Suprapubic skin (tissue), 4 donors: ENCODE results near the gene LHPP. TPM values are rescaled to one million over a fixed set of nuclear protein-coding genes. Genes with fewer than 3 reads are reported as not detected.

Experiments
- DNase-seq, 2 donors: peaks; one replicate each; pipeline ENCODE4 v3.0.0-alpha.2; 2019; ENCODE audit warnings: low spot score in 2 of 2
- H3K27ac ChIP-seq: fragments of 200-600 bp; sonication (generic); one replicate; pipeline ENCODE4 v1.5.1; 2019
- H3K27me3 ChIP-seq: fragments of 200-600 bp; sonication (generic); one replicate; pipeline ENCODE4 v1.5.1; 2019
- H3K36me3 ChIP-seq: fragments of 200-600 bp; sonication (generic); one replicate; pipeline ENCODE4 v1.5.1; 2019
- H3K4me1 ChIP-seq: fragments of 200-600 bp; sonication (generic); one replicate; pipeline ENCODE4 v1.5.1; 2019
- H3K4me3 ChIP-seq: fragments of 200-600 bp; sonication (generic); one replicate; pipeline ENCODE4 v1.5.1; 2019; ENCODE audit warnings: mild to moderate bottlenecking
- H3K9me3 ChIP-seq: fragments of 200-600 bp; sonication (generic); one replicate; pipeline ENCODE4 v1.5.1; 2019
- EP300 ChIP-seq: sonication (generic); formaldehyde crosslinking; IDR thresholded peaks from one replicate; pipeline ENCODE4 v1.6.1; 2017; ENCODE audit warnings: antibody characterized with exemption
- POLR2A ChIP-seq, 2 donors: fragments of 450-650 bp; IDR thresholded peaks; one replicate each; pipeline ENCODE4 v1.6.1; 2017; ENCODE audit warnings: antibody characterized with exemption in 2 of 2, mild to moderate bottlenecking in 2 of 2, moderate library complexity in 2 of 2
- POLR2AphosphoS5 ChIP-seq, 3 donors: sonication (generic); formaldehyde crosslinking; IDR thresholded peaks; one replicate each; pipeline ENCODE4 v1.6.1; 2017; ENCODE audit warnings: antibody characterized with exemption in 3 of 3
- WGBS: methylation state at CpG from one replicate; pipeline ENCODE4 v1.1.5; 2018; 5-methylcytosine and 5-hydroxymethylcytosine counted together
- total RNA-seq, 4 donors: library from RNA; depleted of rRNA; stranded (reverse); fragments of >200 nt; gene quantifications; one replicate each; pipeline ENCODE4 v1.1.0, GENCODE V29; 2016
- TF ChIP-seq, protein P1 (sequence below), 2 donors: fragments of 200-600 bp in 1 of 2; fragments of 450-650 bp in 1 of 2; sonication (generic) in 1 of 2; IDR thresholded peaks; one replicate each; pipeline ENCODE4 v1.5.1; 2016 to 2019; ENCODE audit warnings: antibody characterized with exemption in 2 of 2, mild to moderate bottlenecking in 1 of 2, moderate library complexity in 1 of 2

The LHPP gene
- total RNA-seq, 4 donors from 2014 or later = 14.4 to 22.6 (median 15.3) TPM

DNA sequence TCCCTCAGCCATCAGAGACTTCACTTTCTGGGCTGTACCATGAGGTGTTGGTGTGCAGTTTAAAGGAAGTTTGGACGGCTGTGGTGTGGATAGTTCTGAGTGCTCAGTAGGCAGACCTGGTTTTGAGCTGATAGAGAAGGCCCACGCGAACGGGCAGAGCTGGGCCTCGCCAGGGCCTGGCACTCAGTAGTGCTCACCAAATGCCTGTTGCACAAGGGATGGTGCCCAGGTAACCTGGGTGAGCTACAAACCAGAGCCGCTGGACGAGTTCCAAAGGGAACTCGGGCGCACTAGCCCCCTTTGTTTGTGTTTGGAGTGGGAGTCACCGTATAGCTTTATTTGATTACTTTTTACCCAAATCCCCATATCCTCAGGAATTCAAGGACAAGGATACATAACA, 95.5 kb downstream of the LHPP start:
- H3K4me1 ChIP-seq = peaks cover 22% of the 10 kb centered on the region
- no peak for DNase-seq
- H3K27ac ChIP-seq = no peak overlapping the region
- no peaks in the 10 kb centered on the region for H3K9me3 ChIP-seq
- H3K27me3 ChIP-seq = no peaks in the 10 kb centered on the region
- no peak overlapping the region for H3K4me3 ChIP-seq
- TF ChIP-seq POLR2A (IDR thresholded peaks at IDR 0.05) (no peak), POLR2AphosphoS5 (IDR thresholded peaks at IDR 0.05) (no peak), EP300 (no peak)
- TF ChIP-seq, protein P1, sequence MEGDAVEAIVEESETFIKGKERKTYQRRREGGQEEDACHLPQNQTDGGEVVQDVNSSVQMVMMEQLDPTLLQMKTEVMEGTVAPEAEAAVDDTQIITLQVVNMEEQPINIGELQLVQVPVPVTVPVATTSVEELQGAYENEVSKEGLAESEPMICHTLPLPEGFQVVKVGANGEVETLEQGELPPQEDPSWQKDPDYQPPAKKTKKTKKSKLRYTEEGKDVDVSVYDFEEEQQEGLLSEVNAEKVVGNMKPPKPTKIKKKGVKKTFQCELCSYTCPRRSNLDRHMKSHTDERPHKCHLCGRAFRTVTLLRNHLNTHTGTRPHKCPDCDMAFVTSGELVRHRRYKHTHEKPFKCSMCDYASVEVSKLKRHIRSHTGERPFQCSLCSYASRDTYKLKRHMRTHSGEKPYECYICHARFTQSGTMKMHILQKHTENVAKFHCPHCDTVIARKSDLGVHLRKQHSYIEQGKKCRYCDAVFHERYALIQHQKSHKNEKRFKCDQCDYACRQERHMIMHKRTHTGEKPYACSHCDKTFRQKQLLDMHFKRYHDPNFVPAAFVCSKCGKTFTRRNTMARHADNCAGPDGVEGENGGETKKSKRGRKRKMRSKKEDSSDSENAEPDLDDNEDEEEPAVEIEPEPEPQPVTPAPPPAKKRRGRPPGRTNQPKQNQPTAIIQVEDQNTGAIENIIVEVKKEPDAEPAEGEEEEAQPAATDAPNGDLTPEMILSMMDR (IDR thresholded peaks at IDR 0.05) = no peak
- H3K36me3 ChIP-seq = no peaks in the 10 kb centered on the region
- 81% methylated on average over 10 of the region's 10 CpGs for WGBS

DNA sequence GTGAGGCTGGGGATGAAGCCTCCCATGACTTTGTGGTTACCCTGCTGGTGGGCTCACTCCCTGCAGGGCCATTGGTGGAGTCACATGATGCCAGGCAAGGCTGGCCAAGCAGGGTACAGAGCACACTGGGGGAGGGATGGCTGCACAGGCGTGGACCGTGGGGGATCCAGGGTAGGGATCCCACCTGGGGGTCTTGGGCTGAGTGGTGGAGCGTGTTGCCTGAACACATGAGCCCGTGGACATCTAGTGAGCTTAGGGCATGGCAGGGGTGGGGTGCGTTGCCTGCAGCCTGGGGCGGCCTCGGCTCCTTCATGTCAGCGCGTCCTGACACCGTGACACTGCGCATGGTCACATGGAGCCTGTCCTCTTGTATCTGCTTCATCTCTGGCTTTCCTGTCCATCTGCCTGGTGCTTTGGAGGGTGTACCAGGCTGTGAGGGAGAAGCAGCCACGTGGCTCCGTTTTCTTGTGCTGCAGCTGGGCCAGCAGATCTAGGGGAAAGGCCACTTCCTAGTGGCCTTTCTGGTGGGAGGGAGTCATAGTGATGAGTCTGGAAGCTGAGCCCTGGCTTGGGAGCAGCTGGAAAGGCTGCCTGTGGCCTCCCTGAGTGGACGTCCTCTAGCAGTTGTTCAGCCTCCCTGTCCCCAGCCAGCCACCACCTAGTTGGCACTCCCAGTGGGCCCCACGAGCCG, 96.2 kb downstream of the LHPP start:
- peaks cover 22% of the 10 kb centered on the region for H3K4me1 ChIP-seq
- no peaks in the 10 kb centered on the region for H3K27me3 ChIP-seq
- H3K9me3 ChIP-seq = no peaks in the 10 kb centered on the region
- H3K27ac ChIP-seq = no peak overlapping the region
- WGBS = 86% methylated on average over 11 of the region's 16 CpGs
- peak in 1 of 2 donors; percentile 48 for DNase-seq
- TF ChIP-seq EP300 (no peak), POLR2AphosphoS5 (IDR thresholded peaks at IDR 0.05) (no peak), POLR2A (IDR thresholded peaks at IDR 0.05) (no peak)
- TF ChIP-seq, protein P1 (IDR thresholded peaks at IDR 0.05) = no peak
- no peak overlapping the region for H3K4me3 ChIP-seq
- no peaks in the 10 kb centered on the region for H3K36me3 ChIP-seq

DNA sequence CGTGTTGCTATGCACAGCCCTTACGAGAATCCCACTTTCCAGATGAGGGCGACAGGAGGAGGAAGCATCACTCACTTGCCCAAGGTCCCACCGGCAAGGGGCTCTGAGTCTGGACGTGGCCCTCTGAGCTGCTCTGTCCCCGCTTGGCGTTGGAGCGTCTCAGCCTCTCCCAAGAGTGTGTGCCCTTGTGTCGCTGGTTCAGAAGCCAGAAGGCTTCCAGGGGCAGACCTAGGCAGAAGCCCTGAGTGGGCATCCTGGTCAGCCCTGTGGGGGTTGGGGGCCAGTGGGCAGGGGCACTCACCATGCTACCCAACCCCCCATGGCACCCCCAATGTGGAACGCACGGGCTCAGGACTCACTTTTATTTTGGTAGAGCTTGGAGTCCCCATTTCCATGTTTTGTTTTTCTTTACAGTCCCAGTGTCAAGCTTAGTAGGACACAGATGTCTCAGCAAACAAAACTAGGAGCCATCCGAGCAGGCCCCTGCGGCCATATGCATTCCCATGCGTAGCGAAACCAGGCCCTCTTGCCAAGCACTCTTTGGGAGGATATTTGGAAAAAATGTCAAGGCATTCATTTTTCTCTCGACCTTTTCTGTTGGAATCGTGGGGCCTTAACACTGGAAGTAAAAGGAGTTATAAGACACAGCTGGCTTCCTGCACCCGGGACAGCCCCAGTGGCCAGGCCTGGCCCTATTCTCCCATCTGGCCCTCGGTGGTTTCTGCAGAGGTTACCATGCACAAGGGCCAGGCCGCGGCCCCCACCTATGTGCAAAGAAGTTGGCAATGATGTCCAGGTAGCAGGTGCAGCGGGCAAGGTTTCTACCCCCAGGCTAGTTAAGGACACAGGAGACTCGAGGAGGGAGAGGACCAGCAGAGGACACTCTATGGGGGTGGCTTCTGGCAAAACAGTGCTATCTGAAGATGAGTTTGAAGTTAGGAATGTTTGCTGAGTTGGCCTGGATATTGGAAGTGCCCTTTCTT, 97.0 kb downstream of the LHPP start:
- Histone ChIP-seq H3K4me1 (peaks cover 22% of the 10 kb centered on the region), H3K36me3 (no peaks in the 10 kb centered on the region), H3K9me3 (no peaks in the 10 kb centered on the region), H3K27ac (no peak overlapping the region), H3K27me3 (no peaks in the 10 kb centered on the region), H3K4me3 (no peak overlapping the region)
- TF ChIP-seq, protein P1 (IDR thresholded peaks at IDR 0.05) = no peak
- no peak for TF ChIP-seq POLR2AphosphoS5 (IDR thresholded peaks at IDR 0.05)
- no peak for TF ChIP-seq EP300
- TF ChIP-seq POLR2A (IDR thresholded peaks at IDR 0.05) = no peak
- DNase-seq = peak in 1 of 2 donors; percentile 46
- 90% methylated on average over 17 of the region's 23 CpGs for WGBS

DNA sequence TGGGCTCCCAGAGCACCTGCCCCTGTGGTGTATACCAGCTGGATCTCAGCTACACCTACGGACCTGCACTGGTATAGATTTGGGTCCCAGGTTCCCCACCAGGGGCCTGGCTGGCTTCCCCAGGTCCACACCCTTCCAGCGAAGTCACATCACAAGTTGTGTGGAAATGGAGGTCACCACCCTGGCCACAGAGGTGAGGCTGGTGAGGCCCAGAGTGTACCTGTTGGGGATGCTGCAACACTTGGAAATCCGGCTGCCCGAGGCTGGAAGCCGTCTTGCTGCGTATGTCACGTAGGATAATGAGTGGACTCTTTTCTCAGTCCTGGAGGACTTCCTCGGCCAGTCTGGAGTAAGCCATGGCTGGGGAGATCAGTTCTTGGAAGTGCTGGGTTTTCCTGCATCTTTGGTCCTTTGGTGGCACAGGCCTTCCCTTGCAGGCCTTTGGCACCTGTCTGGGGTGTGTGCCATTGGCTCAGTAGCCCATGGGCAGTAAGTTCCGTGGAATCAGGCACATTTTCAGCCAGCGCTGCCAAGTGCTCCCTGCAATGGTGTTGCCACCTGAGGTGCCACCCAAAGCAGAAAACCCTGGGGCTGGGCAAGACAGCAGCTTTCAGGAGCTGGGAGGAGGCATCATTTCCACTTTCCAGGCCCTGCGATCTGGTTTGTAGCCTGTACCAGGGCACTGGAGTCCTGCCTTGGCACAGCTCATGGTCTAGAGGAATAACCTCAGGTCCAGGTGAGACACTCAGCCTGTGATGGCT, 97.9 kb downstream of the LHPP start:
- DNase-seq = peak in 1 of 2 donors; percentile 50
- H3K4me1 ChIP-seq = peaks cover 22% of the 10 kb centered on the region
- H3K4me3 ChIP-seq = no peak overlapping the region
- peak overlapping the region; percentile 59 for H3K27ac ChIP-seq
- H3K27me3 ChIP-seq = no peaks in the 10 kb centered on the region
- H3K36me3 ChIP-seq = no peaks in the 10 kb centered on the region
- 83% methylated on average over 7 of the region's 11 CpGs for WGBS
- TF ChIP-seq POLR2A (IDR thresholded peaks at IDR 0.05) = no peak
- TF ChIP-seq, protein P1 (IDR thresholded peaks at IDR 0.05) = no peak
- TF ChIP-seq EP300 = no peak
- no peak for TF ChIP-seq POLR2AphosphoS5 (IDR thresholded peaks at IDR 0.05)
- no peaks in the 10 kb centered on the region for H3K9me3 ChIP-seq
